Left lung (tissue), 10 donors: Measurements from ENCODE around the gene LIM2. TPM values are rescaled to one million over a fixed set of nuclear protein-coding genes. Genes with fewer than 3 reads are reported as not detected.
A peak's percentile ranks its signal among the peaks of the same experiment; 100 is the strongest.

ENCODE experiments used
- ATAC-seq: fragments of 200-7000 bp; cut with Tn5 transposase; one replicate; pipeline ENCODE4 v1.9.1; 2020; ENCODE audit warnings: moderate library complexity
- DNase-seq, 4 donors: peaks; one replicate each; pipeline ENCODE4 v3.0.0-alpha.2; 2013 to 2020
- H3K27ac ChIP-seq, 2 donors: fragments of 200-600 bp; sonication (generic) in 1 of 2; one replicate each; pipeline versions ENCODE4 v1.5.0 to v1.8.0; 2020 to 2021
- H3K27me3 ChIP-seq, 2 donors: fragments of 200-600 bp; sonication (generic) in 1 of 2; one replicate each; pipeline versions ENCODE4 v1.5.0 to v1.8.0; 2020 to 2021
- H3K36me3 ChIP-seq, 2 donors: fragments of 200-600 bp; sonication (generic) in 1 of 2; one replicate each; pipeline versions ENCODE4 v1.5.0 to v1.8.0; 2020 to 2021
- H3K4me1 ChIP-seq, 2 donors: fragments of 200-600 bp; one replicate each; pipeline ENCODE4 v1.8.0; 2021
- H3K4me3 ChIP-seq, 2 donors: fragments of 200-600 bp; sonication (generic) in 1 of 2; one replicate each; pipeline versions ENCODE4 v1.5.0 to v1.8.0; 2020 to 2021; ENCODE audit warnings: mild to moderate bottlenecking in 1 of 2
- H3K9me3 ChIP-seq, 2 donors: fragments of 200-600 bp; sonication (generic) in 1 of 2; one replicate each; pipeline versions ENCODE4 v1.5.0 to v1.8.0; 2020 to 2021
- intact Hi-C, 2 donors: fragments of 100-400 bp; cut with DNase I; formaldehyde crosslinking; loops; one replicate each; pipeline versions ENCODE4 v1.11.2 to v1.14.2; 2022
- polyA plus RNA-seq, 6 donors: library from polyadenylated mRNA; unstranded; fragments of 120-200 nt; gene quantifications; one replicate each; pipeline ENCODE4 v1.2.1, GENCODE V29; 2013; ENCODE audit not compliant: insufficient read length in 6 of 6
- total RNA-seq, 2 donors: library from RNA; stranded (reverse); fragmentation: NEBNext Ultra II Directional; extraction: Animal tissue kit (Norgen Biotek cat#: 25700); gene quantifications; one replicate each; pipeline ENCODE4 v1.2.1, GENCODE V29; 2021
- TF ChIP-seq, protein P1 (sequence below), 2 donors: fragments of 200-600 bp; sonication (generic) in 1 of 2; IDR thresholded peaks; one replicate each; pipeline versions ENCODE4 v1.5.0 to v1.8.0; 2021; ENCODE audit warnings: antibody characterized with exemption in 2 of 2
- donor health status: DM: no; HTN: yes; CAD: no.
- donor health status: DM: no; HTN: no; CAD: no.

The LIM2 gene
- total and polyA plus RNA-seq, 8 donors: not detected

DNA sequence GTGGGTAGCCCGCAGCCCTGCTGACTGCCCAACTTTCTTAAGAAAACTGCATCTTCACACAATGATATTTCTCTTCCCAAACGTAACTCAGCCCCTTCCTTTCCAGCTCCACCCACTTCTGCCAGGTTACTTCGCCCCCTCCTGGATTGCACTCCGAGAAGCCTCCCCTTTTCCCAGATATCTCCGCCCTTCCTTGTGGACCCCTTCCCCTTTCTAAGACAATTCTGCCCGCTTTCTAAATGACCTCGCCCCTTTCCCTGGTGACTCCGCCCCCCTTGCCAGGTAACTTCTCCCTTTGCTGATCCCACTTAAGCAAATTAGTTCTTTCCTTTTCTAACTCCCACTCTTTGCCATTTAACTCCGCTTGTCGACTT is 48.5 kb downstream of the LIM2 start:
- no peak for ATAC-seq
- no peak for DNase-seq

DNA sequence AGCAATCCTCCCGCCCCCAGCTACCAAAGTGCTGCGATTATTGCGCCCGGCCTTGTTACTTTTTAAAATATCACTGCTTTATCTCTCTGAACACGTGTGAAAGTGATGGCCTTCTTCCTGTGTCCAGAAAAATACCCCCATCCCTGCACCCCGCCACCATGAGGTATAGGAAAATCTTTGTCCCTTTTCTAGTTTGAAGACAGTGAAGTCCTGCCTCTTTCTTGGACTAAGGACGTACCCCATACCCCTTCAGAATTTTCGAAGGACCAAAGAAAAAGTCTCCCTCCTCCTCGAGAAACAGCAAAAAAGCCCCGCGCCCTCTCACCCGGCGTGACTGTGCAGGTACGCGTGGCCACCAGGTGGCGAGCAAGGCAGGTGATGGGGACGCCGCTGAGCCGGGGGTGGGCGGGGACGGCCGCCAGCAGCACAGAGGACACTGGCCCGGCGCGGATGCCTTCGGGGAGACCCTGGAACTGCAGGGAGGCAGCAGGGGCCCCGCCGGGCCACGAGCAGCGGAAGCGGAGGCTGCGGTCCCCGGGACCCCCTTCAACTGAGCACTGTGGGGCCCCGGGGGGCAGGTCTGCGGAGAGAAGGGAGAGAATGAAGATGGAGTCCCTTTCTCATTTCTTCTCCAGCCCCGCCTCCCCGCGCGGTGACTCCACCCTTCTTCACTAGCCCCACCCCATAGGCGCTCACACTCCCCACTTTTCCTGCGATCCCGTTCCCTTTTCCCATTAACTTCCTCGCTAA is 49.0 kb downstream of the LIM2 start:
- Histone ChIP-seq H3K27ac (peak overlapping the region; percentile 69 to 78), H3K36me3 (no peaks in the 10 kb centered on the region), H3K4me3 (peak overlapping the region; percentile 62 to 75), H3K27me3 (peaks cover 0 to 14% of the 10 kb centered on the region in 2 donors), H3K4me1 (peaks cover 2 to 20% of the 10 kb centered on the region in 2 donors), H3K9me3 (no peaks in the 10 kb centered on the region)
- ATAC-seq: peak; percentile 82
- TF ChIP-seq, protein P1, sequence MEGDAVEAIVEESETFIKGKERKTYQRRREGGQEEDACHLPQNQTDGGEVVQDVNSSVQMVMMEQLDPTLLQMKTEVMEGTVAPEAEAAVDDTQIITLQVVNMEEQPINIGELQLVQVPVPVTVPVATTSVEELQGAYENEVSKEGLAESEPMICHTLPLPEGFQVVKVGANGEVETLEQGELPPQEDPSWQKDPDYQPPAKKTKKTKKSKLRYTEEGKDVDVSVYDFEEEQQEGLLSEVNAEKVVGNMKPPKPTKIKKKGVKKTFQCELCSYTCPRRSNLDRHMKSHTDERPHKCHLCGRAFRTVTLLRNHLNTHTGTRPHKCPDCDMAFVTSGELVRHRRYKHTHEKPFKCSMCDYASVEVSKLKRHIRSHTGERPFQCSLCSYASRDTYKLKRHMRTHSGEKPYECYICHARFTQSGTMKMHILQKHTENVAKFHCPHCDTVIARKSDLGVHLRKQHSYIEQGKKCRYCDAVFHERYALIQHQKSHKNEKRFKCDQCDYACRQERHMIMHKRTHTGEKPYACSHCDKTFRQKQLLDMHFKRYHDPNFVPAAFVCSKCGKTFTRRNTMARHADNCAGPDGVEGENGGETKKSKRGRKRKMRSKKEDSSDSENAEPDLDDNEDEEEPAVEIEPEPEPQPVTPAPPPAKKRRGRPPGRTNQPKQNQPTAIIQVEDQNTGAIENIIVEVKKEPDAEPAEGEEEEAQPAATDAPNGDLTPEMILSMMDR (IDR thresholded peaks at IDR 0.05): peak; percentile 80 to 88
- intact Hi-C loops: no loop called here
- peak; percentile 67 to 95 (median 80) for DNase-seq

More for the DNA sequence above, 48.5 kb downstream of the LIM2 start:
- no peaks in the 10 kb centered on the region for H3K36me3 ChIP-seq
- peak overlapping the region; percentile 62 to 75 for H3K4me3 ChIP-seq
- H3K4me1 ChIP-seq: peaks cover 2 to 20% of the 10 kb centered on the region in 2 donors
- H3K27ac ChIP-seq: peak overlapping the region; percentile 69 to 78
- H3K9me3 ChIP-seq: no peaks in the 10 kb centered on the region
- intact Hi-C loops: no loop called here
- H3K27me3 ChIP-seq: peaks cover 0 to 14% of the 10 kb centered on the region in 2 donors
- TF ChIP-seq, protein P1 (IDR thresholded peaks at IDR 0.05): no peak

DNA sequence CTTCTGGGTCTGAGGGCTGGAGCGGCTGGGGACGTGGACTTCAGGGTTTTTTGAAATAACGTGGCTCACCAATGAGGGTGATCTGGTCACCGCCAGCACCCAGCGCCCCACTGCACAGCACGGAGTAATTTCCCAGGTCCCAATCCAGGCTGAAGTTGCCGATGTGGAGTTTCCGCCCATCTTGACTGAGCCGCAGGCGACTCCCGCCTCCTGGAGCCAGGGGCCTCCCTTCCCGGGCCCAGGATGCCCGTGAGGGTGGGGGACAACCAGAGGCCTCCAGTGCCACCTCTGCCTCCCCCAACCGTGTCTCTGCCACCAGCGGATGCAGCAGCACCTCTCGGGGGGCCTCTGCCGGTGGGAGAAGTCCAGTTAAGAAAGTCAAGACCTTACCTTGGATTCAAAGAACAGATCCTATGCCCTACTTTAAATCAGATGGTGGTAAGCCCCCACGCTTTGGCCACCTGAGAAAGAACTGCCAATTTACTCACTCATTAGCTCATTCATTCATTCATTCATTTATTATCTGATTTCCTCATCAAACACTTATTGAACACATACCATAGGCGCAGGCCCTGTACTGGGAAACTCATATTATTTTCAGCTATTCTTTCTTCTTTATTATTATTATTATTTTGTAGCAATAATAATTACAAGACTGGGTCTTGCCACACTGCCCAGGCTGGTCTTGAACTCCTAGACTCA is 49.8 kb downstream of the LIM2 start:
- intact Hi-C loops: no loop called here
- TF ChIP-seq, protein P1 (IDR thresholded peaks at IDR 0.05): no peak
- no peak for ATAC-seq

DNA sequence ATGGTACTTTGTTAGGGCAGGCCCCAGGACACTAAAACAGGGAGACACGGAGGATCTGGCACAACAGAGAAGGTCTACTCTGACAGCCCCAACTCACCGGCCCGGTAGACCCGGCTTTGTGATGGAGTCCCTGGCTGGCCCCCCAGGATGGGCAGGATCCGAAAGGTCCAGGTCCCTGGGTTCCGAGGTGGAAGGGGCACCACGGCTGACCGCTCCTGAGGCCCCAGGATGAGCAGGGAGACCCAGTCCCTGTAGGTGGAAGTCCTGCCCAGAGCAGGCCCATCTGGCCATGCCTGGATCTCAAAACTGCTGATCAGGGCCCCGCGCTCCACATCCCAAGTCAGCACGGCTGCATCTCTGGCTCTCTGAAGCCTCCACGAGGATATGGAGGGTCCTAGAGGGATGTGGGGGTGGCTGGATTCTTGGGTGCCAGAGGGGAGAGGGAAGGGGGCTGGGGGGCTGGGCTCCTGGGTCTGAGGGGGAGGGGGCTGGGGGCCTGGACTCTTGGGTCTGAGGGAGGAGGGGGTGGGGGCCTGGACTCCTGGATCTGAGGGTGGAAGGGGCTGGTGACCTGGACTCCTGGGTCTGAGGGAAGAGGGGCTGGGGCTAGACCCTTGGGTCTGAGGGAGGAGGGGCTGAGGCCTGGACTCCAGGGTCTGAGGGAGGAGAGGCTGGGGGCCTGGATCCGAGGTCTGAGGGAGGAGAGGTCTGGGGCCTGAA is 50.5 kb downstream of the LIM2 start:
- no peak overlapping the region for H3K27ac ChIP-seq
- TF ChIP-seq, protein P1 (IDR thresholded peaks at IDR 0.05): no peak
- H3K36me3 ChIP-seq: no peaks in the 10 kb centered on the region
- H3K9me3 ChIP-seq: no peaks in the 10 kb centered on the region
- ATAC-seq (no peak), DNase-seq (no peak)
- H3K27me3 ChIP-seq: peaks cover 0 to 14% of the 10 kb centered on the region in 2 donors
- intact Hi-C loops: no loop called here
- no peak overlapping the region for H3K4me3 ChIP-seq
- peaks cover 2 to 20% of the 10 kb centered on the region in 2 donors for H3K4me1 ChIP-seq

More for the DNA sequence above, 49.8 kb downstream of the LIM2 start:
- Histone ChIP-seq H3K36me3 (no peaks in the 10 kb centered on the region), H3K4me3 (no peak overlapping the region), H3K4me1 (peaks cover 2 to 20% of the 10 kb centered on the region in 2 donors), H3K27me3 (peaks cover 0 to 14% of the 10 kb centered on the region in 2 donors), H3K27ac (no peak overlapping the region), H3K9me3 (no peaks in the 10 kb centered on the region)
- DNase-seq: no peak
